Activated T-helper 9 cell treated with anti-CD3 and anti-CD28 coated beads, Interleukin-2, amount 50 U/mL, for 16 hours (primary cell): ENCODE measurements around the gene OPA1.

Source experiments
- DNase-seq: peaks from one replicate; pipeline ENCODE4 v3.0.0-alpha.2; 2020; ENCODE audit warnings: low read depth

The OPA1 gene

DNA sequence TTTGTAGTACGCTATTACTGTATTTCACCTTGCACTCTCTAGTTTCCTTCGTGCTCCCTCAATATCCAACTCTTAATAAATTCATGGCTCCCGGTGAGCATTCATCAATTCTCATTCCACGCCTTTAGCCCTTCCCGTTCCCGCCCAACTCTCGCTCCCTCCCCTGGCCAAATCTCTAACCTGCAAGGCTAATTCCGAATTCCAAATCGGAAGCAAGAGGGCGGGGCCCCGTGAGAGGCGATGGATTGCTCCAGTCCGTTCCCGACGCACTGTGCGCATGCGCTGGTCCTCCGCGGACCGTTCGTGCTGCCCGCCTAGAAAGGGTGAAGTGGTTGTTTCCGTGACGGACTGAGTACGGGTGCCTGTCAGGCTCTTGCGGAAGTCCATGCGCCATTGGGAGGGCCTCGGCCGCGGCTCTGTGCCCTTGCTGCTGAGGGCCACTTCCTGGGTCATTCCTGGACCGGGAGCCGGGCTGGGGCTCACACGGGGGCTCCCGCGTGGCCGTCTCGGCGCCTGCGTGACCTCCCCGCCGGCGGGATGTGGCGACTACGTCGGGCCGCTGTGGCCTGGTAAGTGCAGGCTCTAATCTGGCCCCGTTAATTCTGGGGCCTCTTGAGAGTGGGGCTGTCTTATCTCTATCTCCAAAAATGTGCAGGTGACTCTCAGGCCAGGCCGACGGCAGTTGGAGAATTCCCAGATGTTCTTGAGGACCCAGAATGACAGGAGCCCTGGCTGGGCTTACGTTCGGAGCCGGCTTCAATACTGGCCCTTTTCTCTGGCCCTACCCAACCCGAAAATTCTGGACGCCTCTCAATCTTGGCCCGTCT lies at the start of gene OPA1:
Gene OPA1 (plus strand): TSS at position 368 of the 827 bp plus-strand sequence. CDS start 170 bp downstream, at position 538.
- peak; percentile 85 for DNase-seq

DNA sequence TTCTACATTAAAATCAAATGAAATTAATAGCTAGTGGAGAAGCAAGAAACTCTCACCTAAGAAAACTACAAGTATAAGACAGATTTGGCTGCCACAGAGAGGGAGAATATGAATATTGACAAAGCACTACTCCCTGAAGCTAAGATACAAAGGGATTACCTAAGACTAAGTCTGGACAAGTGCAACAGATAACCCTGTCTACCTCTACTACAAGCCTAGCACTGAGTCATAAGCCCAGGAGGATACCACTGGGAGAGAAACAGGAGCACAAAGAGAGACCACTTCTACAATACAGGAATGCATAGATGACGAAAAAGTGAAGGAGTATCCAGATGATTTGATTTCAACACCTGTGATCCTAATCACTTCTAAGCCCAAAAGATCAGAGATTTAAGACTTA lies 48.7 kb upstream of the OPA1 start:
- DNase-seq = no peak

DNA sequence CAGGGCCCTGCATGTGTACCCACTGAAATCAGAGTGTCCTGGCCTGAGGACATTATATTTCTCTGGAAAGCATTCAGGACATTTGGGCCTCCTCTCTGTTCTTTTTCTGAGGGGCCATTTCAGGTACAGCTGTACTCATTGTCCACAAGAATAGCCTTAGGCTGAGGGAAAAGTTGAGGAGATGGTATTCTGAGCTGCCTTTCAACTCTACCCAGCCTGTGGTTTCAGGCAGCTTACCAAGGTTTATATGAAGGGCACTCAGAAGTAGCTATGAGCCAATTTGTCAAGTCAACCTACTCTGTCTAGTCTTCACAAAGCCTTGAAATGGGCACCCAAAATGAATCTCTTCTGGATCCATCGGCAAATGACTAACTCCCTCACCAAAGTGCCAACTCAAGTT lies 47.7 kb upstream of the OPA1 start:
- no peak for DNase-seq

GRCh38 chr3:193546129-193546528 lies 46.9 kb upstream of the OPA1 start:
- DNase-seq = no peak

GRCh38 chr3:193548406-193548805 lies 44.6 kb upstream of the OPA1 start:
- no peak for DNase-seq

GRCh38 chr3:193552923-193553322 lies 40.1 kb upstream of the OPA1 start:
- no peak for DNase-seq

GRCh38 chr3:193553586-193553985 lies 39.4 kb upstream of the OPA1 start:
- DNase-seq = no peak

DNA sequence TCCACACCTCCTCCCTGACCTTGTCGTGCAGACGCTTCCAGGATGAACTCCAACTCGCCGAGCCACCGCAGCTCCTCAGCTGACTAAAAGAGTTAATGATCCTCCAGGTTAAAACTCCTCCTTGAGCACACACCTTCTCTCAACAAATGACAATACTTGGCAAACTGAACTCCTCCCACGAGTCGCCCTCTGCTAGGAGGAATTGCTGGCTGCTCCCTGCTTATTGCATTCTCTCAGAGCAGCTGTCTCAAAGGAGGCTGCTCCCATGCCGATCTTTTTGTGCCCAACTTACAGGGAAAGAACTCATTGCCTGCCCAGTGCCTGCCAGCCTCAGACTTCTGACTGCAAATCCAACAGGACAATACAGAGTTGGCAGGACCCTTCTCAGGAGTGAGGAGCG lies 38.2 kb upstream of the OPA1 start, which contains the start of gene ATP13A4:
Gene ATP13A4 (minus strand): TSS at position 85 of the 400 bp plus-strand sequence. CDS start 96 bp downstream, outside the sequence.
- no peak for DNase-seq

- DNase-seq = no peak
Observed at GRCh38 chr3:193556841-193557240, 36.2 kb upstream of the OPA1 start.

GRCh38 chr3:193559100-193559499 lies 33.9 kb upstream of the OPA1 start:
- no peak for DNase-seq

DNA sequence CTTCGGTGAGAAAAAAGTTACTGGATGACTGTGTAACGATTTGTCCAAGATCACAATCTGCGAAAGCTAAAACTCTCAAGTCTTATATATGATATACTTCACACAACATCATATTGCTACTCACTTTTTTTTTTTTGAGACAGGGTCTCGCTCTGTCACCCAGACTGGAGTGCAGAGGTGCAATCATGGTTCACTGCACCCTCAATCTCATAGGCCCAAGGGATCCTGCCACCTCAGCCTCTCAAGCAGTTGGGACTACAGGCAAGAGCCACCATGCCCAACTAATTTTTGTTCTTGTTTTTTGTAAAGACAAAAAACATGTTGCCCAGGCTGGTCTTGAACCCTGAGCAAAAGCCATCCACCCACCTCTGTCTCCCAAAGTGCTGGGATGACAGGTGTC lies 32.9 kb upstream of the OPA1 start:
- no peak for DNase-seq

DNA sequence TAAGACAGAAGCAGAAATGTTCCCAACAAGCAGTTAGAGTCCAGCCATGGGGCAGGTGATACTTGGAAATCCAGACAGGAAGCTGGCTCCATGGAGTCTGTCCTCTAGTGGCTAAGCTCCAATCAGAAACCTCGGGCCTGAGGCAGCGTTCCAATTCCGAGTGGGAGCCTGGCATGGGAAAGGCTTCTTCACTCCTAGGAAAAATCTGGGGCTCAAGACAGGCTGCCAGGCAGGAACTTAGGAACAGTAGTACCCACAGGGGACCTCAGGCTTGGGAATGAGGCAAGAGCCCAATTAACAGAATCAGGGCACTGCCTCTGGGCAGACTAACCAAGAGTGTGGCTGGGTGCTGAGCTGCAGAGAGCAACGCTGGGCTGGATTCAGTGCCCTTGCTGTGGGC lies 32.1 kb upstream of the OPA1 start:
- DNase-seq = no peak

DNA sequence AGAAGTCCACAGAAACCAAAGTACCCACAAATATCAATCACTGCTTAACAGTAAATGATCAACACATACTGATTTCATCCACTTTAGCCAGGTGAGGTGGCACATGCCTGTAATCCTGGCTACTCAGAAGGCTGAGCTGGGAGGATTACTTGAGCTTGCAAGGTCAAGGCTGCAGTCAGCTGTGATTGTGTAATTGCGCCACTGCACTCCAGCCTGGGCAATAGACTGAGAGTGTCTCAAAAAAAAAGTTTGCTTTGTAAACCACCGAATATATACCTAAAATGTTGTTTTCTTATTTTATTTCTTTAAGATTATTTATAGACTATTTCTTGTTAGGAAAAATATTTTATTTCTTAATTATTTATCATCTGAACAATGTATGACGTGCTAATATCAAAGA lies 29.6 kb upstream of the OPA1 start:
- DNase-seq = no peak

DNA sequence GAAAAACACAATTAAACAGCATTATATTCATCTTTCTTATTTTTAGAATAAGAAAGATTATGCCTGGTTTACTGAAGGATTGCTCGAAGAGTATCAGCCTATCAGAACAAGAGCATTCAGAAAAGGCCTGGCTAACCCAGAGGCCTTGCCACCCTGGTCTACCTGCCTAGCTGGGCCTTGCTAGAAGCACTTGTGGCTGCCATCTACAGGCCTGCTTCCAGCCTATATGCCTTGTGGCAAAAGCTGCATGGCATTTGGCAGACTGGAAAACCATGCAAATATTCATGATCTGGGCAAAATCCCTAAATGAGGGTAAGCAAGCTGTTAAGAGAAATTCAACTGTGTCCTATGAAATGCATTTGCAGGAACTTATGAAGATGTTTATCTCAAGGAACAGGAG lies 29.0 kb upstream of the OPA1 start:
- DNase-seq = no peak

- no peak for DNase-seq
Observed at GRCh38 chr3:193569119-193569518, 23.9 kb upstream of the OPA1 start.

GRCh38 chr3:193572426-193572908 lies 20.5 kb upstream of the OPA1 start:
- peak; percentile 13 for DNase-seq

DNA sequence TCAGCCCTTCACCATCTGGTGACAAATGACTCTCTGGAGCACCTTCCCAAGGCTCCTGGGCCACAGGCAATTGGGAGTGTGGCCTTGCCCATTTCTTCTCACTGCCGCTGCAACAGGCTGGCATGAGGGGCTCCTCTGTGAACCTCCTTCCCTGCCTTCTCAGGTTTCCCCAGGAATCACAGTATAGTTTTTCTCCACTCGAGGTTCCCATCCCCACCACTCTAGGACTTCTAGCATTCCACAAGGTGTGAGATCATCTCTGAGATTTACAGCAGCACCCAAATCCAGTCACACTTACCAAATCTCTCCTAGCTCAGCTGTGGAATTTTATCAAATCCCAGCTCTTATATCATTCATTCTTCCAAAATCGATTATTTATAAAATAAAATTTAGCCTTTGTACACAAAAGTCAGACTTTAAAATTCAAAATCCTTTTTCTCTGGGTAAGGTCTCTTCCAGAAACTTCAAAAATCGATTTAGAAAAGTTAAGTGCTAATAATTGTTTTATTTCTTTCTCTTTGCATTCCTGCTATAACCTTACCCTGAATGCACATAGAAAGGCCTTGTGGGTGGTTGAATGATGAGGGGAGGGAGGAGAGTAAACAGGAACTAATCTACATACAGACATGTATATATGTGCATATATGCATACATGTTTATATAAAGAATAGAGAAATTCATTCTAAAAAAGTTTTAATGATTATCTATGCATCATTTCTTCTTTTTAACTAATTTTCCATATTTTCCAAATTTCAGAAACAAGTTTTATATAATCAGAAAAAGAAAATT lies 19.4 kb upstream of the OPA1 start:
- no peak for DNase-seq

- DNase-seq = no peak
Observed at GRCh38 chr3:193574488-193575070, 18.4 kb upstream of the OPA1 start.

DNA sequence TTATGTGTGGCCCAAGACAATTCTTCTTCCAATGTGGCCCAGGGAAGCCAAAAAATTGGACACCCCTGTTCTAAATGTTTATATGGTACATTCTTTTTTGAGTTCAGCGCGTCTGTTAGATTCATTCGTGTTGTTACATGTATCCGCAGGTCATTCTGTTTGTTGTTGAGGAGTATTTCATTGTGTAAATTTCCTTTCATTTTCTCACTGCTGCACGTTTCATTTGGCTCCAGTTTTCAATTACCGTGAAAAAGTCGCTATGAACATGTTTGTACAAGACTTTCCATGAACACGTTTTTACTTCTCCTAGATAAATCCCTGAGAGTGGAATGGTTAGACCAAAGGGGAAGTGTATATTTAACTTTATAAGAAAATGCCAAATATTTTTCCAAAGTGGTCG lies 7.5 kb upstream of the OPA1 start:
- DNase-seq = no peak

DNA sequence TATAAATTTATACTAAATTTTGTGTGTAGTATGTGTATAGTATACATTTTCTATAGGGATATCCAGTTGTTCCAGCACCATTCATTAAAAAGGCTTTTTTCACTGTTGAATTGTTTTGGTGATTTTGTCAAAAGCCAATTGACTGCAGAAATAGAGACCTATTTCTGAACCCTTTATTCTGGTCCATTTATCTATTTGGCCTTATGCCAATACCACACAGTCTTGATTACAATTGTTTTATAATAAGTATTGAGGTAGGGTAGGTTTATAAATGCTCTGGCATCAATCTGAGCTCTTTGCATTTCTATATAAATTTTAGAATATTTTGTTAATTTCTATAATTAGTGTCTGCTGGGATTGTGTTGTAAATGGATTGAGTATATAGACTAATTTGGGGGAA lies 6.5 kb upstream of the OPA1 start:
- DNase-seq = no peak

GRCh38 chr3:193589129-193589528 lies 3.9 kb upstream of the OPA1 start:
- no peak for DNase-seq

- no peak for DNase-seq
Observed at GRCh38 chr3:193589616-193590015, 3.4 kb upstream of the OPA1 start.
